ENCODE results near the gene C2CD2L.
A peak's percentile ranks its signal among the peaks of the same experiment; 100 is the strongest.

The C2CD2L gene

DNA sequence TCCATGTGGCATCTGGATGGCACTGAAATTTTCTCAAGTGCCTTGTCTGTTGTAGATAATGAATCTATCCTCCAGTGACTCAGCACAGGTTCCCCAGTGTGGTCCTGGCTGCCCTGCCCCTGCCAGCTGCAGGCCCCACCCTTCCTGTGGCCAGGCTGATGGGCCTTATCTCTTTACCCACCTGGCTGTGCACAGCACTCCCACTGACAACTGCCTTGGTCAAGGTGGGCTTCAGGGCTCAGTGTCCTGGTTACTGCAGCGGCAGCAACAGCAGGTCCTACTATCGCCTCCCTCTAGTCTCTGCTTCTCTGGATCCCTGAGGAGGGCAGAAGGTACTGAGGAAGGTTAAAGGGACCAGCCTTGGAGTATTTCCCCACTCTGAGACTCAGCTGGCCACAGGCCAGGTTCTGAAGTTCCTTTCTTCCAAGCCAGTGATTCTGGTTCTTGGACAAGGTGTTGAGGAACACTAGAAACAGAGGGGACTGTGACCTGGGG, 19.4 kb upstream of the C2CD2L start:
- TF ChIP-seq POLR2A (IDR thresholded peaks at IDR 0.05; ENCODE audit: low read length): peak; percentile 100
- peak; percentile 94 for TF ChIP-seq GATA1 (IDR thresholded peaks at IDR 0.05; ENCODE audit: low read depth, low read length)
- DNase-seq: peak; percentile 98 to 100

DNA sequence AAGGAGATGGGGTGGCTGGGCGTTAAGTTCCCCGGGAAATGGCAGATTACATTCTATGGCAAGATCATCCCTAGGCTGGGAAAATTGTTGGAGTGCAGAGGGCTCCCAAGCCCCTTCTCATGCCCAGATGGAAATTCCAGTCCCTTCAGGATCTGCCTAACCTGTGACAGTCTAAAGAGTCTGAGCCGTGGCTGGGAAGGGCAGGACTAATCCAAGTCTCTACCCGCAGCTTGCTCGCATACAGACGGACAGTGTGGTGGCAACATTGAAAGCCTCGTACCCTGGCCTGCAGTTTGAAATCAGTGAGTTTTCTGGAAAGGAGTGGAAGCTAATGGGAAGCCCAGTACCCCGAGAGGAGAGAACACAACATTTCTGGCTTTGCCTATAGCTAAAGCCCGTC, 18.7 kb upstream of the C2CD2L start:
- TF ChIP-seq GATA1 (IDR thresholded peaks at IDR 0.05; ENCODE audit: low read depth, low read length) (no peak), POLR2A (IDR thresholded peaks at IDR 0.05; ENCODE audit: low read length) (no peak)
- DNase-seq: peak in 1 of 2 experiments; percentile 66

DNA sequence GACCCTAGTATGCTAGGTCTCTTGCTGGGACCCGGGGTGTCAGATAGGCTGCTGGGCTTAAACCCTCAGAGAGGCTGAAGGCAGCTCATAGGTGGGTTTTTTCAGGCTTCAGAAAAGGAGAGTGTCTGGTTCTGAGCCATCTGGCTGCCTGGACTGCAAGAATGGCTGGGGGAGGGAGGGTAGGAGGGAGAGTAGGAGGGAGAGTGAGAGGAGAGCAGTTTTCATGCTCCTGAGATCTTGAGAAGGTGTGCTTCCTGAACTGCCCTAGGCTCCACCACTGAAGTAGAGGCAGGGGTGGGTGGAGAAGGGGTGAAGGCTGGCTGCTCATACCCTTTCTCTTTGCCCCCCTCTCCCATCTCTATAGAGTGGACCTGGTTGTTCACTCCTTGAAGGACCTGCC, 17.8 kb upstream of the C2CD2L start:
- TF ChIP-seq POLR2A (IDR thresholded peaks at IDR 0.05; ENCODE audit: low read length) (no peak), GATA1 (IDR thresholded peaks at IDR 0.05; ENCODE audit: low read depth, low read length) (no peak)
- DNase-seq: peak in 1 of 2 experiments; percentile 65

DNA sequence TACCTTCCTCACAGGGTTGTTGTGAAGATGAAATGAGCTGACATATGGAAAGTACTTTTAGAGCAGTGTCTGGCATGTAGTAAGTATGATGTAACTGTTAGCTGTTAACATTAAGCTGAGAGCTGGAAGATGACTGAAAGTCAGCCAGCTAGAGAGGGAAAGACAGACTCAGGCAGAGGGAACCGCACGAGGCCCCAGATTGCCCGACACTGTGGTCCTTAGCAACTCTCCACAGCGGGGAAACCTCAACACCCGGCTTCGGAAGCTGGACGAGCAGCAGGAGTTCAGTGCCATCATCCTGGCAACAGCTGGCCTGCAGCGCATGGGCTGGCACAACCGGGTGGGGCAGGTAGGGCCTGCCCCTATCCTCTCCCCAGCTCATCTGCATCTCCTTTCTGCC, 16.0 kb upstream of the C2CD2L start:
- peak in 1 of 2 experiments; percentile 58 for DNase-seq

DNA sequence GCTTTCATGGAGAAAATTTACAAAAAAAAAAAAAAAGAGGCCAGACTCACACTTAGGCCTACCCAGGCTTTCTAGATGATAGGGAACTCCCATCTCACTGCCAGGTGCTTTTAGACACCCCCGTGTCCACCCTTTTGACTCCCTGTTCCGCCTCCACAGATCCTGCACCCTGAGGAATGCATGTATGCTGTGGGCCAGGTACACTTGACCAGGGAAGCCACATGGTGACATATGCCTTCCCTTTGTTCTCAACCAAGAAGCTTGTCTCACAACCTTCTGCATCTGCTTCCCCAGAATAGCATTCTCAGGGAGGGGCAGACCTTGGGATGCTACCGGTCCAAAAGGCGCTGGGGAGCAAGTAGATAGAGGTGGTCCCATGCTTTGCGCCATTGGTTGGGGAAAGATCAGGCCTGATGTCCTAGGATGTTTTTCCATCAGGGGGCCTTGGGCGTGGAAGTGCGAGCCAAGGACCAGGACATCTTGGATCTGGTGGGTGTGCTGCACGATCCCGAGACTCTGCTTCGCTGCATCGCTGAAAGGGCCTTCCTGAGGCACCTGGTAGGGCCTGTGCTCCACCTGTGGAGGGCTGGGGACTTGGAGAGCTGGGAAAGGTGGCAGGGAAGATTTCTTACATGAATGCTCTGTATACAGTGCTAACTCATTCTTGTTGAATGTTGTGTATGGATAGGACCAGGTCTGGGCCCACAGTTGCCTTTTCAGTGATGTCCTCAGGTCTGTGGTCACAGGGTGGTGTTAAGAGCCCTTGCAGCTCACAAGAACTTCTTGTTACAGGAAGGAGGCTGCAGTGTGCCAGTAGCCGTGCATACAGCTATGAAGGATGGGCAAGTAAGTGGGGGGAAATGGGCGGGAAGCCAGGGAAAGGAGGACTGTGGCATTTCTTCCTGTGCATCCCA, 14.9 kb upstream of the C2CD2L start:
- TF ChIP-seq POLR2A (IDR thresholded peaks at IDR 0.05; ENCODE audit: low read length) (peak; percentile 21), GATA1 (IDR thresholded peaks at IDR 0.05; ENCODE audit: low read depth, low read length) (no peak)

More for the DNA sequence above, 16.0 kb upstream of the C2CD2L start:
- TF ChIP-seq POLR2A (IDR thresholded peaks at IDR 0.05; ENCODE audit: low read length): no peak
- no peak for TF ChIP-seq GATA1 (IDR thresholded peaks at IDR 0.05; ENCODE audit: low read depth, low read length)

DNA sequence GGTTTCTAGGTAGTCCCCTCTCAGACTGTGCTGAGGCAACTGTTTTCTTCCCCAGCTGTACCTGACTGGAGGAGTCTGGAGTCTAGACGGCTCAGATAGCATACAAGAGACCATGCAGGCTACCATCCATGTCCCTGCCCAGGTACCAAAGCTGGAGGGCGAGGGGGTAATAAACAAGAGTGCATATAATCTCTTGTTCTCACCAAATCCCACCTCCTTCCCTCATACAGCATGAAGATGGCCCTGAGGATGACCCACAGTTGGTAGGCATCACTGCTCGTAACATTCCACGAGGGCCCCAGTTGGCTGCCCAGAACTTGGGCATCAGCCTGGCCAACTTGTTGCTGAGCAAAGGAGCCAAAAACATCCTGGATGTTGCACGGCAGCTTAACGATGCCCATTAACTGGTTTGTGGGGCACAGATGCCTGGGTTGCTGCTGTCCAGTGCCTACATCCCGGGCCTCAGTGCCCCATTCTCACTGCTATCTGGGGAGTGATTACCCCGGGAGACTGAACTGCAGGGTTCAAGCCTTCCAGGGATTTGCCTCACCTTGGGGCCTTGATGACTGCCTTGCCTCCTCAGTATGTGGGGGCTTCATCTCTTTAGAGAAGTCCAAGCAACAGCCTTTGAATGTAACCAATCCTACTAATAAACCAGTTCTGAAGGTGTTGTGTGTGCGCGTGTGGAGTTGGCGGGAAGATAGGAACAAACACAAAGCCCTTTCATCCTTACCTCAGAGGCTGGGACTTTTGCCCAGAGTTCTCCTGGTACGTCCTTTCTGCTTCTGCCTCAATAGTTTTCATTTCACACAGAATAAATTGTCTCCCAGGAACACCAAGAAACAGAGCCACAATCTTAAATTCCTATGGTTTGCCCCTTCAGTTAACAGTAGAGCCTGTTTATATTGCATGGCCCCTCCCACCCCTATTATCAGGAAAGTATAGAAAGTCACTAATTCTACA, 14.0 kb upstream of the C2CD2L start:
- peak; percentile 64 to 73 for DNase-seq
- TF ChIP-seq POLR2A (IDR thresholded peaks at IDR 0.05; ENCODE audit: low read length): peak; percentile 21
- no peak for TF ChIP-seq GATA1 (IDR thresholded peaks at IDR 0.05; ENCODE audit: low read depth, low read length)

More for the DNA sequence above, 14.9 kb upstream of the C2CD2L start:
- DNase-seq: peak; percentile 59 to 65

DNA sequence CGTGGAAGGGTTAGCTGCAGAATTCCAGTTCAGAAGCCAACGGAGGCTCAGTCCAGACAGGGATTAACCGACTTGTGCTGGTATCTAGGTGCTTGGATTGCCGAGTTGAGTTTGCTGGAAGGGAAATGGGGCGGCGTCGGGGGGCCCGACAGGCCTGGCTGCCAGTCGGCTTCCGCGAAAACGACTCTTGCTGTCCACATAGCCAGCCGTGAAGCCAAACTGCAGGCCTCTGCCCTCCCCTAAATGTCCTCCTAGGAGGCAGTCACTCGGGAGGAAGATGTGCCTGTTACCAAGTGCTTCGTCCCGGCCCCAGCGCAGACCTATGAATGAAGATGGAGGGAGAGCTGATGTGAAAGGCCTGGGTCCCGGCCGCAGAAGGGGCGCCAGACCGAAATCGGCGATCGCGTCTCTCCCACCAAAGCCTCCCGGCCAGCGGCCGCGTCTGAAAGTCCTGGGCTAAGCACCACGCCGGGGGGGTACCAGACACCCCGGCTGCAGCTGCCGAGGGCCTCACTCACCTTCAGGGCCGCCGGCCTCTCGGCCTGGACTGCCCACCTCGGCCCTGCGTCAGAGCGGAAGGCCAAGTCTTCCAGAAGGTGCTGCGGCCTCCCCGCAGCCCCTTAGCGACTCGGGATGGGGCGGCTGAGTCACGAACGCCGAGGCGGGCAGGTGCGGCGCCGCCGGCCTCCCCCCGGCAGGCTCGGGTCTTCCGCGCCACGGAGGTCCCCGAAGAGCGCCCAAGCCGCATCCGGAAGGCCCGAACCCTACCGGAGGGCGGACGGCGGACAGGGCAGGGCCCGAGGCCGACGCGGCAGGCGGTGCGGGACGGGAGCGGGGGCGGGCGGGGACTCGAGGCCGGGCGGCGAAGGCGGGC, 13.0 kb upstream of the C2CD2L start:
- peak; percentile 87 for TF ChIP-seq POLR2A (IDR thresholded peaks at IDR 0.05; ENCODE audit: low read length)
- TF ChIP-seq GATA1 (IDR thresholded peaks at IDR 0.05; ENCODE audit: low read depth, low read length): no peak
- DNase-seq: peak; percentile 74 to 85

DNA sequence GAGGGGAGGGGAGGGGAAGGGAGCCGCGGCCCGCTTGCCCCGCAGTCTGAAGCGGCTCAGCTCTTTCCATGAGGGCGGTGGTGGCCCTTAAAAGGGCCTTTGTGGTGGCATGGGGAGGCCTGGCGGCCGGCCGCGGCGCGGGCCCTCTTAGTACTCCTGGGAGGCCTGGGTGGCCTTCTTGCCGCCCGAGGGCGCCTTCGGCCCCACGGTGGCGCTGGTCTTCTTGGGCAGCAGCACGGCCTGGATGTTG, 12.4 kb upstream of the C2CD2L start:
- TF ChIP-seq POLR2A (IDR thresholded peaks at IDR 0.05; ENCODE audit: low read length): no peak
- TF ChIP-seq GATA1 (IDR thresholded peaks at IDR 0.05; ENCODE audit: low read depth, low read length): no peak
- peak in 1 of 2 experiments; percentile 93 for DNase-seq

DNA sequence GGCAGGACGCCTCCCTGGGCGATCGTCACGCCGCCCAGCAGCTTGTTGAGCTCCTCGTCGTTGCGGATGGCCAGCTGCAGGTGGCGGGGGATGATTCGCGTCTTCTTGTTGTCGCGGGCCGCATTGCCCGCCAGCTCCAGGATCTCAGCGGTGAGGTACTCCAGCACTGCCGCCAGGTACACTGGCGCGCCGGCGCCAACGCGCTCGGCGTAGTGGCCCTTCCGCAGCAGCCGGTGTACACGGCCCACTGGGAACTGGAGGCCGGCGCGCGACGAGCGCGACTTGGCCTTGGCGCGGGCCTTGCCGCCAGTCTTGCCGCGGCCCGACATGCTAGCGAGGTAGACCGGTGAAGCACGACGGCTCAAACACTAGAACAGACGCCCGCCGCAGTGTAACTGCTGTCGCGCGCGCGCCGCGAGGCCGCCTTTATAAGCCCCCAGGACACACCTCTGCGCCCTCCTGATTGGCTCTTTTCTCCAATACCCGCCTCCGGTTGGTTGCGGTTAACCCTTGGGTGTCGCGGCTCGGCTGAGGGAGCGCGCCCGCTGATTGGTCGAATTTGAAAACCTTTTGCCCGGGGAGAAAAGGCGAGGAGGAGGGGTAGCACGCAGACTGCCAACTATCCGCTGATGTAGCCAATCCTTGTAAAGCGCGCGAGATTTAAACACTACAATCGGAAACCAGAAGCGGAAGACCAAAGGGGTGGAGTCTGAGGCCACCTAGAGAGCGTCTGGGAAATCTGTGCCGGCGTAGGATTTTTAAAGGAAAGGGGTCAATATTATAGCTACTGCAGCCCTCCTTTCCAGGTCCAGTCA, 11.9 kb upstream of the C2CD2L start:
- no peak for TF ChIP-seq GATA1 (IDR thresholded peaks at IDR 0.05; ENCODE audit: low read depth, low read length)
- TF ChIP-seq POLR2A (IDR thresholded peaks at IDR 0.05; ENCODE audit: low read length): peak; percentile 100
- DNase-seq: peak; percentile 99 to 100

DNA sequence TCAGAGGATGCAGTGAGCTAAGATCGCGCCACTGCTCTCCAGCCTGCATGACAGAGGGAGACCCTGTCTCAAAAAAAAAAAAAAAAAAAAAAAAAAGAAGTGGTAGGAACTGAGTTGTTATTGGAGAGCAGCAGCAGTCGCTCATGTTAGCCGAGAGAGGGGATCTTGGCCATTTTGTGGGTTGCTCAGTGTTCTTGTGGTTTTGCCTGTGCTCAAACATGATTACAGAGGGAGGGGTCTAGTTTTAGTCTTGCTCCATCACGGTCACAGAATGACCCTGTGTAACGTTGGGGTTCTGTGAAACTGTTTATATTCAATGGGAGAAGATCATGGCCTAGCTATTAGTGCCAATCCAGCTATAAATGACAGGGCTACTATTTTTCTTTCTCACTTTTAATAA, 7.4 kb upstream of the C2CD2L start:
- no peak for DNase-seq
- no peak for TF ChIP-seq POLR2A (IDR thresholded peaks at IDR 0.05; ENCODE audit: low read length)
- no peak for TF ChIP-seq GATA1 (IDR thresholded peaks at IDR 0.05; ENCODE audit: low read depth, low read length)

DNA sequence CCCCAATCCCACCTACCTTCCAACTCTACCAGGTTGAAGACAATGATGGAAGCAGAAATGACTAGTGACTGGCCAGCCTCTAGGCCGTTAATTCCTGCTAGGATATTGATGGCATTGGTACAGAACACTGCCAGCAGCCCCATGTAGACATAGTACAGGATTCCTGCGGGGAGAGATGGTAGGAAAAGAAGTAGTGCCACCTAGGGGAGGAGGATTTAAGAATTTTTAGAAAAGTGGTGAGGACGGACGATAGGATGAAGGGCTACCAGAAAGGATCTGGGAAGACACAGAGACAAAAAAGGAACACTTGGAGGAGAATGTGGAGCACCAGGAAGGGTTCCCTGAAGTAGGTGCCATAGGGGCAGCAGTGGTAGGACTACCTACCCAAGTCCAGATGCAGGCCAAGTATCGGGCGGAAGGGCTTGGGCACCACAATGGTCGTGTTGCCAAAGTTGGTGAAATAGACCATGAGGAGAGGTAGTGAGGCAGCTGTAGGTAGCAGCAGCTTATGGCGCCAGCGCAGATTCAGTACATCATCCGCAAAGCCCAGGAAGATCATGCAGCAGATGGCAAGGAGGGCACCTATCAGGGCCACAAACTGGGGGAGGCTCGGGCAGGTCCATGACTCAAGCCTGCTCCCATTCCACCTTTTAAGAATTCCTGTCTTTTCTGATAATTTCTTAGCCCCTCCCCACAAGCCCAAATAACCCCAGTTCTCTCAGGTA, 6.7 kb upstream of the C2CD2L start:
- no peak for TF ChIP-seq GATA1 (IDR thresholded peaks at IDR 0.05; ENCODE audit: low read depth, low read length)
- no peak for TF ChIP-seq POLR2A (IDR thresholded peaks at IDR 0.05; ENCODE audit: low read length)
- DNase-seq: peak in 1 of 2 experiments; percentile 57

All from erythroblast (primary cell).